HG02642 (cell line): Measurements from ENCODE around the gene MAPK12.

Experiments used
- ATAC-seq: cut with Tn5 transposase; IDR thresholded peaks from one replicate; pipeline ENCODE4 v1.9.1; 2021; ENCODE audit warnings: mild to moderate bottlenecking; ENCODE audit not compliant: unreplicated experiment, poor library complexity

MAPK12 gene

GRCh38 chr22:50203288-50203687 is 58.2 kb downstream of the MAPK12 start:
- ATAC-seq, result no peak
